ENCODE measurements around the gene OR2T4.

Gene OR2T4

GRCh38 chr1:248361121-248361715 is at the start of gene OR2T4:
Gene OR2T4, plus strand, starts transcription at chr1:248361665. Its CDS starts 0 bp downstream, at chr1:248361665.
- no peak for DNase-seq (ENCODE audit: low read depth in 3 of 3)

- DNase-seq (ENCODE audit: low read depth in 3 of 3), result no peak
Measured at GRCh38 chr1:248316796-248317195, 44.7 kb upstream of the OR2T4 start.

- no peak for DNase-seq (ENCODE audit: low read depth in 3 of 3)
Measured at GRCh38 chr1:248324468-248324867, 37.0 kb upstream of the OR2T4 start, which contains the start of gene OR2M7. Gene OR2M7, minus strand, starts transcription at chr1:248324568. Its CDS starts 0 bp downstream, at chr1:248324568.

- no peak for DNase-seq (ENCODE audit: low read depth in 3 of 3)
Measured at GRCh38 chr1:248343451-248343850, 18.0 kb upstream of the OR2T4 start.

- no peak for DNase-seq (ENCODE audit: low read depth in 3 of 3)
Measured at GRCh38 chr1:248348475-248348874, 13.0 kb upstream of the OR2T4 start, which contains the start of gene OR14C36. Gene OR14C36, plus strand, starts transcription at chr1:248348775. Its CDS starts 0 bp downstream, at chr1:248348775.

- no peak for DNase-seq (ENCODE audit: low read depth in 3 of 3)
Measured at GRCh38 chr1:248359415-248359814, 2.0 kb upstream of the OR2T4 start.

- no peak for DNase-seq (ENCODE audit: low read depth in 3 of 3)
Measured at GRCh38 chr1:248366609-248367008, 5.1 kb downstream of the OR2T4 start.

- DNase-seq (ENCODE audit: low read depth in 3 of 3), result no peak
Measured at GRCh38 chr1:248372394-248372793, 10.9 kb downstream of the OR2T4 start.

- DNase-seq (ENCODE audit: low read depth in 3 of 3), result no peak
Measured at GRCh38 chr1:248373761-248374160, 12.3 kb downstream of the OR2T4 start.

- DNase-seq (ENCODE audit: low read depth in 3 of 3), result no peak
Measured at GRCh38 chr1:248375446-248375845, 14.0 kb downstream of the OR2T4 start, which contains the start of gene OR2T6. Gene OR2T6, plus strand, starts transcription at chr1:248375746. Its CDS starts 11,863 bp downstream, at chr1:248387609.

- DNase-seq (ENCODE audit: low read depth in 3 of 3), result no peak
Measured at GRCh38 chr1:248376916-248377315, 15.5 kb downstream of the OR2T4 start.

GRCh38 chr1:248380854-248381253 is 19.4 kb downstream of the OR2T4 start:
- no peak for DNase-seq (ENCODE audit: low read depth in 3 of 3)

GRCh38 chr1:248388426-248388825 is 27.0 kb downstream of the OR2T4 start:
- DNase-seq (ENCODE audit: low read depth in 3 of 3), result no peak

GRCh38 chr1:248393050-248393449 is 31.6 kb downstream of the OR2T4 start:
- DNase-seq (ENCODE audit: low read depth in 3 of 3), result no peak

GRCh38 chr1:248402748-248403147 is 41.3 kb downstream of the OR2T4 start, which contains the start of gene OR2T1:
Gene OR2T1, plus strand, starts transcription at chr1:248403048. Its CDS starts 3,100 bp downstream, at chr1:248406148.
- DNase-seq (ENCODE audit: low read depth in 3 of 3), result no peak

GRCh38 chr1:248404024-248404423 is 42.6 kb downstream of the OR2T4 start:
- no peak for DNase-seq (ENCODE audit: low read depth in 3 of 3)

- DNase-seq (ENCODE audit: low read depth in 3 of 3), result no peak
Measured at GRCh38 chr1:248406721-248407692, 45.5 kb downstream of the OR2T4 start.

Data from stimulated activated CD4-positive, alpha-beta T cell treated with anti-CD3 and anti-CD28 coated beads, TNF-alpha, amount 100 ng/mL, for 24 hours (primary cell).